Panc1 (cell line): Measurements from ENCODE around the gene VWA3B.

Source experiments
- TF ChIP-seq, protein P1 (sequence below), 2 experiments: IDR thresholded peaks; 2 replicates each; pipeline ENCODE4 v1.6.1; 2011 to 2012; ENCODE audit warnings: low read depth in 2 of 2, control low read depth in 1 of 2, low read length in 1 of 2, mild to moderate bottlenecking in 1 of 2, moderate library complexity in 1 of 2; ENCODE audit not compliant: insufficient read depth in 1 of 2
- TF ChIP-seq, protein P2 (sequence below): fragments of 450-650 bp; IDR thresholded peaks from 2 replicates; pipeline ENCODE4 v1.5.1; 2017; ENCODE audit warnings: mild to moderate bottlenecking

DNA sequence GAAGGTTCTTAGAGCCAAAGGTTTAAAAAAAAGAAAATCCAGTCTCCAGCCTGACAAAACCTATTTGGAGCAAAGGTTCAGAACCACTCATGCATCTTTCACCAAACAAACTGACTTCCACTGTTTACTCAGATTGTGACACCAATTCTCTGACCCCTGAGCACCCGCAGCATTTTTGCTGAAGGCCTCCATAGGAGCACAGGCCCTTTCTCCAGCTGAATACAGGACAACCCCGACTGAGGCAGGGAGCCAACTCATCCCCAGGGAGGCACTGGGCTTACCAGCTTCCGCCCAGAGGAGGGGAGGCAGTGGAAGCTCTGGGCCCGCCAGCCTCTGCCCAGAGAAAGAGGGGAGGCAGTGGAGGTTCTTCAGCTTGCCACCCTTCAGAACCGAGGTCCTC, 208.3 kb downstream of the VWA3B start:
- TF ChIP-seq, protein P1, sequence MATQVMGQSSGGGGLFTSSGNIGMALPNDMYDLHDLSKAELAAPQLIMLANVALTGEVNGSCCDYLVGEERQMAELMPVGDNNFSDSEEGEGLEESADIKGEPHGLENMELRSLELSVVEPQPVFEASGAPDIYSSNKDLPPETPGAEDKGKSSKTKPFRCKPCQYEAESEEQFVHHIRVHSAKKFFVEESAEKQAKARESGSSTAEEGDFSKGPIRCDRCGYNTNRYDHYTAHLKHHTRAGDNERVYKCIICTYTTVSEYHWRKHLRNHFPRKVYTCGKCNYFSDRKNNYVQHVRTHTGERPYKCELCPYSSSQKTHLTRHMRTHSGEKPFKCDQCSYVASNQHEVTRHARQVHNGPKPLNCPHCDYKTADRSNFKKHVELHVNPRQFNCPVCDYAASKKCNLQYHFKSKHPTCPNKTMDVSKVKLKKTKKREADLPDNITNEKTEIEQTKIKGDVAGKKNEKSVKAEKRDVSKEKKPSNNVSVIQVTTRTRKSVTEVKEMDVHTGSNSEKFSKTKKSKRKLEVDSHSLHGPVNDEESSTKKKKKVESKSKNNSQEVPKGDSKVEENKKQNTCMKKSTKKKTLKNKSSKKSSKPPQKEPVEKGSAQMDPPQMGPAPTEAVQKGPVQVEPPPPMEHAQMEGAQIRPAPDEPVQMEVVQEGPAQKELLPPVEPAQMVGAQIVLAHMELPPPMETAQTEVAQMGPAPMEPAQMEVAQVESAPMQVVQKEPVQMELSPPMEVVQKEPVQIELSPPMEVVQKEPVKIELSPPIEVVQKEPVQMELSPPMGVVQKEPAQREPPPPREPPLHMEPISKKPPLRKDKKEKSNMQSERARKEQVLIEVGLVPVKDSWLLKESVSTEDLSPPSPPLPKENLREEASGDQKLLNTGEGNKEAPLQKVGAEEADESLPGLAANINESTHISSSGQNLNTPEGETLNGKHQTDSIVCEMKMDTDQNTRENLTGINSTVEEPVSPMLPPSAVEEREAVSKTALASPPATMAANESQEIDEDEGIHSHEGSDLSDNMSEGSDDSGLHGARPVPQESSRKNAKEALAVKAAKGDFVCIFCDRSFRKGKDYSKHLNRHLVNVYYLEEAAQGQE (IDR thresholded peaks at IDR 0.05; ENCODE audit: insufficient read depth in 1 of 2, low read depth in 2 of 2, low read length in 1 of 2) = no peak
- TF ChIP-seq, protein P2, sequence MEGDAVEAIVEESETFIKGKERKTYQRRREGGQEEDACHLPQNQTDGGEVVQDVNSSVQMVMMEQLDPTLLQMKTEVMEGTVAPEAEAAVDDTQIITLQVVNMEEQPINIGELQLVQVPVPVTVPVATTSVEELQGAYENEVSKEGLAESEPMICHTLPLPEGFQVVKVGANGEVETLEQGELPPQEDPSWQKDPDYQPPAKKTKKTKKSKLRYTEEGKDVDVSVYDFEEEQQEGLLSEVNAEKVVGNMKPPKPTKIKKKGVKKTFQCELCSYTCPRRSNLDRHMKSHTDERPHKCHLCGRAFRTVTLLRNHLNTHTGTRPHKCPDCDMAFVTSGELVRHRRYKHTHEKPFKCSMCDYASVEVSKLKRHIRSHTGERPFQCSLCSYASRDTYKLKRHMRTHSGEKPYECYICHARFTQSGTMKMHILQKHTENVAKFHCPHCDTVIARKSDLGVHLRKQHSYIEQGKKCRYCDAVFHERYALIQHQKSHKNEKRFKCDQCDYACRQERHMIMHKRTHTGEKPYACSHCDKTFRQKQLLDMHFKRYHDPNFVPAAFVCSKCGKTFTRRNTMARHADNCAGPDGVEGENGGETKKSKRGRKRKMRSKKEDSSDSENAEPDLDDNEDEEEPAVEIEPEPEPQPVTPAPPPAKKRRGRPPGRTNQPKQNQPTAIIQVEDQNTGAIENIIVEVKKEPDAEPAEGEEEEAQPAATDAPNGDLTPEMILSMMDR = no peak
